H1 (cell line): ENCODE measurements around the gene COL5A1.

Experiments used
- CHD2 ChIP-seq: IDR thresholded peaks from 2 replicates; pipeline ENCODE4 v1.6.1; 2012; ENCODE audit warnings: low read length, improper control_type of control experiment
- CTCF ChIP-seq, 3 experiments: IDR thresholded peaks; 1 replicate in 2 of 3; 2 replicates in 1 of 3; pipeline versions ENCODE4 v1.5.1 to v1.6.1; 2011; ENCODE audit warnings: low read length in 3 of 3, mild to moderate bottlenecking in 3 of 3, inconsistent platforms in 2 of 3, low read depth in 1 of 3, moderate library complexity in 1 of 3; ENCODE audit not compliant: insufficient read depth in 1 of 3; ENCODE audit errors: control extremely low read depth in 1 of 3
- POLR2A ChIP-seq, 2 experiments: IDR thresholded peaks; 1 replicate in 1 of 2; 2 replicates in 1 of 2; pipeline ENCODE4 v1.6.1; 2011; ENCODE audit warnings: low read depth in 2 of 2, low read length in 2 of 2, mild to moderate bottlenecking in 2 of 2; ENCODE audit errors: control extremely low read depth in 1 of 2

- TF ChIP-seq CTCF (IDR thresholded peaks at IDR 0.05; ENCODE audit: control extremely low read depth in 1 of 3, insufficient read depth in 1 of 3, low read depth in 1 of 3, low read length in 3 of 3) = no peak
- no peak for TF ChIP-seq POLR2A (IDR thresholded peaks at IDR 0.05; ENCODE audit: control extremely low read depth in 1 of 2, low read depth in 2 of 2, low read length in 2 of 2)
- no peak for TF ChIP-seq CHD2
These were observed 9.8 kb downstream of the COL5A1 start for GRCh38 chr9:134651226-134651905.
